Mesenchymal stem cell (in vitro differentiated cells and primary cell): ENCODE measurements around the gene MSI2.
A peak's percentile ranks its signal among the peaks of the same experiment; 100 is the strongest.

Experiments used
- DNase-seq: peaks from one replicate; pipeline ENCODE4 v3.0.0-alpha.2; 2013
- H2AFZ ChIP-seq: one replicate; pipeline ENCODE4 v1.6.1; 2013; ENCODE audit warnings: low read depth, mild to moderate bottlenecking, control low read depth, inconsistent platforms, low read length, moderate library complexity
- H2AK5ac ChIP-seq: 2 replicates; pipeline ENCODE4 v1.6.1; 2013; ENCODE audit warnings: low read length, moderate library complexity, mild to moderate bottlenecking, inconsistent platforms; ENCODE audit not compliant: severe bottlenecking
- H2BK120ac ChIP-seq: one replicate; pipeline ENCODE4 v1.6.1; 2013; ENCODE audit warnings: low read depth, mild to moderate bottlenecking, inconsistent platforms, low read length, moderate library complexity
- H2BK12ac ChIP-seq, 2 experiments: one replicate each; pipeline ENCODE4 v1.6.1; 2013; ENCODE audit warnings: inconsistent platforms in 2 of 2, low read length in 2 of 2, mild to moderate bottlenecking in 2 of 2, moderate library complexity in 2 of 2, control low read depth in 1 of 2
- H2BK15ac ChIP-seq: one replicate; pipeline ENCODE4 v1.6.1; 2013; ENCODE audit warnings: mild to moderate bottlenecking, low read depth, inconsistent platforms; ENCODE audit not compliant: poor library complexity, severe bottlenecking
- H2BK5ac ChIP-seq: 2 replicates; pipeline ENCODE4 v1.6.1; 2013; ENCODE audit warnings: low read depth, mild to moderate bottlenecking, low read length, control low read depth, inconsistent platforms; ENCODE audit not compliant: poor library complexity, severe bottlenecking
- H3K14ac ChIP-seq, 2 experiments: one replicate each; pipeline ENCODE4 v1.6.1; 2013; ENCODE audit warnings: inconsistent platforms in 2 of 2, low read length in 2 of 2, control low read depth in 1 of 2, mild to moderate bottlenecking in 1 of 2, moderate library complexity in 1 of 2
- H3K18ac ChIP-seq, 2 experiments: one replicate each; pipeline ENCODE4 v1.6.1; 2013; ENCODE audit warnings: inconsistent platforms in 2 of 2, low read length in 2 of 2, control low read depth in 1 of 2, low read depth in 1 of 2, mild to moderate bottlenecking in 1 of 2
- H3K23ac ChIP-seq, 2 experiments: one replicate each; pipeline ENCODE4 v1.6.1; 2013; ENCODE audit warnings: inconsistent platforms in 2 of 2, low read length in 2 of 2, mild to moderate bottlenecking in 2 of 2, moderate library complexity in 2 of 2, control low read depth in 1 of 2
- H3K27ac ChIP-seq: 2 replicates; pipeline ENCODE4 v1.5.1; 2013; ENCODE audit warnings: mild to moderate bottlenecking, moderate library complexity, low read length, control low read depth, inconsistent platforms; ENCODE audit not compliant: poor library complexity, severe bottlenecking
- H3K27me3 ChIP-seq, 2 experiments: 2 replicates each; pipeline versions ENCODE4 v1.6.1 to v1.7.0; 2013; ENCODE audit warnings: low read length in 2 of 2, mild to moderate bottlenecking in 2 of 2, moderate library complexity in 2 of 2, control low read depth in 1 of 2, inconsistent platforms in 1 of 2; ENCODE audit not compliant: control insufficient read depth in 1 of 2, insufficient read depth in 1 of 2
- H3K36me3 ChIP-seq, 2 experiments: 2 replicates each; pipeline versions ENCODE4 v1.6.1 to v1.7.0; 2013; ENCODE audit warnings: low read length in 2 of 2, control low read depth in 1 of 2, inconsistent platforms in 1 of 2, low read depth in 1 of 2, mild to moderate bottlenecking in 1 of 2; ENCODE audit not compliant: insufficient read depth in 2 of 2, control insufficient read depth in 1 of 2
- H3K4ac ChIP-seq, 2 experiments: one replicate each; pipeline ENCODE4 v1.6.1; 2013; ENCODE audit warnings: inconsistent platforms in 2 of 2, low read length in 2 of 2, mild to moderate bottlenecking in 2 of 2, moderate library complexity in 2 of 2, control low read depth in 1 of 2, low read depth in 1 of 2
- H3K4me1 ChIP-seq: 2 replicates; pipeline ENCODE4 v1.6.1; 2013; ENCODE audit warnings: low read depth, low read length, control low read depth; ENCODE audit not compliant: control insufficient read depth, insufficient read depth
- H3K4me2 ChIP-seq: 2 replicates; pipeline ENCODE4 v1.6.1; 2013; ENCODE audit warnings: low read length, mild to moderate bottlenecking, inconsistent platforms; ENCODE audit not compliant: poor library complexity, severe bottlenecking
- H3K4me3 ChIP-seq, 2 experiments: 2 replicates each; pipeline versions ENCODE4 v1.5.1 to v1.7.0; 2013; ENCODE audit warnings: low read length in 2 of 2, mild to moderate bottlenecking in 2 of 2, control low read depth in 1 of 2, low read depth in 1 of 2; ENCODE audit not compliant: insufficient read depth in 1 of 2
- H3K79me1 ChIP-seq: replicated peaks from 2 replicates; pipeline ENCODE4 v1.6.1; 2013; ENCODE audit warnings: mild to moderate bottlenecking, control low read depth, low read length, inconsistent platforms; ENCODE audit not compliant: poor library complexity, severe bottlenecking
- H3K9ac ChIP-seq: 2 replicates; pipeline ENCODE4 v1.7.0; 2013; ENCODE audit warnings: mild to moderate bottlenecking, low read length, moderate library complexity
- H3K9me3 ChIP-seq: 2 replicates; pipeline ENCODE4 v1.7.0; 2013; ENCODE audit warnings: mild to moderate bottlenecking, low read length; ENCODE audit not compliant: control insufficient read depth
- H4K8ac ChIP-seq: one replicate; pipeline ENCODE4 v1.6.1; 2013; ENCODE audit warnings: inconsistent platforms, mild to moderate bottlenecking, low read length, moderate library complexity
- H4K91ac ChIP-seq: one replicate; pipeline ENCODE4 v1.6.1; 2013; ENCODE audit warnings: mild to moderate bottlenecking, low read length, inconsistent platforms
- WGBS: methylation state at CpG from one replicate; pipeline ENCODE4 v1.1.7; 2013; ENCODE audit warnings: mixed read lengths; 5-methylcytosine and 5-hydroxymethylcytosine counted together

The MSI2 gene

GRCh38 chr17:57684711-57685498, 428.6 kb downstream of the MSI2 start:
- no peaks in the 10 kb centered on the region for H3K27me3 ChIP-seq
- 95% methylated on average over 8 of the region's 13 CpGs for WGBS

GRCh38 chr17:57685499-57686132, 429.3 kb downstream of the MSI2 start:
- Histone ChIP-seq H3K18ac (no peak overlapping the region), H3K27ac (no peak overlapping the region), H4K91ac (peak overlapping the region; percentile 41), H3K9me3 (no peaks in the 10 kb centered on the region), H3K79me1 (peaks cover 3% of the 10 kb centered on the region), H3K4ac (no peak overlapping the region), H3K9ac (no peak overlapping the region), H2AFZ (no peak overlapping the region), H2BK12ac (no peak overlapping the region), H3K27me3 (no peaks in the 10 kb centered on the region), H3K4me1 (no peaks in the 10 kb centered on the region), H3K36me3 (peaks cover 0 to 5% of the 10 kb centered on the region in 2 experiments), H3K4me3 (no peak overlapping the region), H4K8ac (no peak overlapping the region), H2BK5ac (no peak overlapping the region), H2BK15ac (no peak overlapping the region), H2BK120ac (no peak overlapping the region), H3K14ac (no peak overlapping the region), H3K23ac (no peak overlapping the region), H2AK5ac (no peak overlapping the region), H3K4me2 (no peak overlapping the region)
- DNase-seq, result no peak
- WGBS, result 94% methylated on average over 6 of the region's 7 CpGs

More at GRCh38 chr17:57684711-57685498, 428.6 kb downstream of the MSI2 start:
- H3K9me3 ChIP-seq, result no peaks in the 10 kb centered on the region
- H3K4me3 ChIP-seq, result no peak overlapping the region
- no peak overlapping the region for H3K14ac ChIP-seq
- H2BK5ac ChIP-seq, result no peak overlapping the region
- no peak overlapping the region for H2AK5ac ChIP-seq
- H3K23ac ChIP-seq, result no peak overlapping the region
- H2BK120ac ChIP-seq, result no peak overlapping the region
- no peak for DNase-seq
- H4K8ac ChIP-seq, result no peak overlapping the region
- H3K18ac ChIP-seq, result no peak overlapping the region
- no peak overlapping the region for H3K4me2 ChIP-seq
- no peak overlapping the region for H2BK12ac ChIP-seq
- no peak overlapping the region for H3K9ac ChIP-seq
- H2BK15ac ChIP-seq, result no peak overlapping the region
- peaks cover 0 to 5% of the 10 kb centered on the region in 2 experiments for H3K36me3 ChIP-seq
- no peak overlapping the region for H3K27ac ChIP-seq
- no peaks in the 10 kb centered on the region for H3K4me1 ChIP-seq
- H2AFZ ChIP-seq, result no peak overlapping the region
- H3K4ac ChIP-seq, result no peak overlapping the region
- peaks cover 3% of the 10 kb centered on the region for H3K79me1 ChIP-seq
- no peak overlapping the region for H4K91ac ChIP-seq

GRCh38 chr17:57687642-57688041, 431.3 kb downstream of the MSI2 start:
- Histone ChIP-seq H3K9ac (no peak overlapping the region), H3K4me3 (no peak overlapping the region), H2AK5ac (no peak overlapping the region), H3K14ac (no peak overlapping the region), H3K27me3 (no peaks in the 10 kb centered on the region), H3K9me3 (peaks cover 6% of the 10 kb centered on the region), H2BK12ac (no peak overlapping the region), H3K27ac (no peak overlapping the region), H4K91ac (no peak overlapping the region), H3K4ac (no peak overlapping the region), H2BK15ac (no peak overlapping the region), H3K79me1 (peaks cover 2% of the 10 kb centered on the region), H2BK120ac (no peak overlapping the region), H3K36me3 (peaks cover 0 to 5% of the 10 kb centered on the region in 2 experiments), H3K18ac (no peak overlapping the region), H3K4me2 (no peak overlapping the region), H2BK5ac (no peak overlapping the region), H3K4me1 (no peaks in the 10 kb centered on the region), H3K23ac (no peak overlapping the region), H2AFZ (no peak overlapping the region), H4K8ac (no peak overlapping the region)
- no peak for DNase-seq

- Histone ChIP-seq H3K4ac (no peak overlapping the region), H4K91ac (no peak overlapping the region), H3K27ac (no peak overlapping the region), H3K18ac (no peak overlapping the region), H3K79me1 (no peaks in the 10 kb centered on the region), H3K4me2 (no peak overlapping the region), H3K9ac (no peak overlapping the region), H3K14ac (no peak overlapping the region), H3K27me3 (no peaks in the 10 kb centered on the region), H2BK15ac (no peak overlapping the region), H3K4me1 (no peaks in the 10 kb centered on the region), H2BK120ac (no peak overlapping the region), H2BK12ac (no peak overlapping the region), H2AFZ (no peak overlapping the region), H3K9me3 (peaks cover 9% of the 10 kb centered on the region), H4K8ac (no peak overlapping the region), H2BK5ac (no peak overlapping the region), H3K23ac (no peak overlapping the region), H3K4me3 (no peak overlapping the region), H3K36me3 (peaks cover 0 to 2% of the 10 kb centered on the region in 2 experiments), H2AK5ac (no peak overlapping the region)
- no peak for DNase-seq
- WGBS, result 79% methylated on average over 1 of the region's 3 CpGs
Measured at GRCh38 chr17:57689254-57689653, 432.9 kb downstream of the MSI2 start.
